ENCODE results near the gene SPAG4.

The SPAG4 gene

DNA sequence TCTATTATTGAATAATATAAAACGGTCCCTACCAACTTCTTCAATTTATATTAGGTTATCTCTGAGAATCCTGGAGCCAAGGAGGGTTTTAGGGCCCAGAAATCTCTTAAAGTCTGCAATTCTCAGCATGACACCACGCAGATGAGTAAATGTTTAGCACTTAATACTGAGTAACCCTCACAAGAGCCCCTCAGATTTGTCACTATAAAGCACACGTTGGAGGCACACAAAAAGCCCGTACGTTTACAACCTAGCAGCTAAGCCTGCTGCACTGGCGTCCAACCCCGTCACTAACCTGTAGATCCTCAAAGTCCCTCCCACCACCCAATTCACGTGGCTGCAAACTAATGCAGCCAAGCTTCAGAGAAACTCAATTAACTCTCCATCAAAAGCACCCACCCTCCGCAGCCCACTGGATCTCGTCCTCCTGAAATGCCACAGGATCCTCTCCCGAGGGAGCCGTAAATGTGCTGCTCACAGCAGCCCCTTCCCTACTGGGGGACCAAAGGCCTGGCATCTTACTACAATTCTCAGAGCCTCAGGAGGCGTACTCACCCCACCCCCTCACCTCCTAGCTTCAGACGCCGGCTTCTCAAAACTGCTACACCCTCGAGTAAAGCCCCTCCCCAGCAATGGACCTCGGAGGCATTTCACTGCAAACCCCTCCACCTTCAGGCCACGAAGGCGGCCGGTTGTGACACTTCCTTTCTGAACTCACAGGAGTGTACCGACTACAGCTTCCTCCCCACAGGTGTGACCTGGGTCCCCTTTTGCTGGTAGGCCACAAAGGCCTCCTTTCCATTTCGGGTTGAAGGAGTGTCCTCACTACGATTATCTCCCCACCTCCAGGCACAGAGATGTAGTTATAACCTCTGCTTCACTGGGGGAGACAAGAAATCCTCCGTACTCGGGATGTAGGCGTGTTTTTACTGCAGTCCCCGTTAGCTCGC, 48.2 kb downstream of the SPAG4 start:
- H3K4me1 ChIP-seq (ENCODE audit: insufficient read depth, low read length) = peaks cover 18% of the 10 kb centered on the region; the same call in 1 of the 2 replicates
- peak overlapping the region; percentile 89 for H3K9ac ChIP-seq (ENCODE audit: low read depth, low read length)
- H3K9me3 ChIP-seq (ENCODE audit: control insufficient read depth, insufficient read depth, low read length) = no peaks in the 10 kb centered on the region
- no peaks in the 10 kb centered on the region for H3K36me3 ChIP-seq (ENCODE audit: insufficient read depth, low read length)

DNA sequence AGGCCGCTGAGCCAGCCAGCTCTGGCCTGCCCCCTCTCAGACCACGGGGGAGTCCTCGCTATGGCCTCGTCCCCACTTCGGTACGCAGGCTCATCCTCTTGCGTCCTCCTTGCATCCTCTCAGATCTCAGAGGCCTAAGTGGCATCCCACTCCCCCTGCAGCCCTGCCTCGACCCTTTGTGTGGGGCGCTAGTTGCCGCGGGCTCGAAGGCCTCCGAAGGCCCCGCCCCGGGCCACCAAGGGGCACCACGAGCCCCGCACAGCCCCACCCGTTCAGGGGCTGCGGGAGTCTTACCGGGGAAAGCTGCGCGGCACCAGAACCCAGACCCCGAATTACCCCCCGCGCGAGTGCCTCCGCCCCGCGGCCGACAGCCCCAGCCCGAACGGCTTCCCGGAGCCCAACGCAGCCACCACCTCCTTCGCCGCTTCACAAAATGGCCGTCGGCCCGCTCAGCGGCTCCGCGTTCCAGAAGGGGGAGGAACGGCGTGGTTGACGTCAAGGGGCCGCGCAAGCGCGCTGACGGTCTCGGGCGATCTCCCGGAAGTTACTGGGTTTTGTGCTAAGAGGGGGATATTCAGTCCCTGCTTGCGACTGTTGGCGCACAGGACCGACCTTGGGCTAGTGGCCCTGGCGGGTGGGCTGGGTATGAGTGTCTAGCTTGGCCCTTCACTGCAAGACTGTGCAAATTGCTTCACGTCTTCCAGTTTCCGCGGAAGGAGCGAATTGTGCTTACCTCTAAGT, 49.0 kb downstream of the SPAG4 start, which contains the start of the genes CPNE1 and RBM12:
CPNE1 (minus strand) TSS at position 435 of the 741 bp plus-strand sequence. CDS start 31,977 bp downstream, outside the sequence.
RBM12 (minus strand) TSS at position 435 of the 741 bp plus-strand sequence. CDS start 9,578 bp downstream, outside the sequence.
- peaks cover 18% of the 10 kb centered on the region; the same call in 1 of the 2 replicates for H3K4me1 ChIP-seq (ENCODE audit: insufficient read depth, low read length)
- peak within 1 kb of the TSS; percentile 89 for H3K9ac ChIP-seq (ENCODE audit: low read depth, low read length)
- peaks cover 6% of the 10 kb centered on the region for H3K36me3 ChIP-seq (ENCODE audit: insufficient read depth, low read length)
- H3K9me3 ChIP-seq (ENCODE audit: control insufficient read depth, insufficient read depth, low read length) = no peaks in the 10 kb centered on the region

GRCh38 chr20:35665949-35666288, 50.3 kb downstream of the SPAG4 start:
- H3K36me3 ChIP-seq (ENCODE audit: insufficient read depth, low read length) = peaks cover 7% of the 10 kb centered on the region
- H3K4me1 ChIP-seq (ENCODE audit: insufficient read depth, low read length) = peaks cover 13% of the 10 kb centered on the region; the same call in 1 of the 2 replicates
- H3K9ac ChIP-seq (ENCODE audit: low read depth, low read length) = no peak overlapping the region
- H3K9me3 ChIP-seq (ENCODE audit: control insufficient read depth, insufficient read depth, low read length) = no peaks in the 10 kb centered on the region

DNA sequence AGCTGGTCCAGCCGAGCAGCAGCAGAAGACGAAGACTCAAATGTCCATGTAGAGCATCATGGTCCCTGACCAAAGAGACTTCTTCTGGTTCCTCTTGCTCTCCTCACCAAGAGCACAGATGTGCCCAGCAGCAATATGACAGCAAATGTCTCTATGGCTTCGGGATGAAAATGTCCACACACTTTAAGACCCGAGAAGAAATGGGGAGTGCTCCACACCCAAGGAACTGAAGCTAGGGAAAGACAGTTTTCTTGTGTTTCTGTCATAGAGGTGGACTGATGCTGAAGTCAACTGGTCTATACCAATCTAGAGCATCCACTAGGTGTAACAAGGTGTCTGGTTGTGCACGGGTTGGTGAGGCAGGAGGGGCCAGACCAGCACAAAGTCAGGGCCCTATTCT, 53.6 kb downstream of the SPAG4 start:
- Histone ChIP-seq H3K36me3 (ENCODE audit: insufficient read depth, low read length) (peaks cover 7% of the 10 kb centered on the region), H3K9ac (ENCODE audit: low read depth, low read length) (no peak overlapping the region), H3K9me3 (ENCODE audit: control insufficient read depth, insufficient read depth, low read length) (no peaks in the 10 kb centered on the region), H3K4me1 (ENCODE audit: insufficient read depth, low read length) (no peaks in the 10 kb centered on the region)

DNA sequence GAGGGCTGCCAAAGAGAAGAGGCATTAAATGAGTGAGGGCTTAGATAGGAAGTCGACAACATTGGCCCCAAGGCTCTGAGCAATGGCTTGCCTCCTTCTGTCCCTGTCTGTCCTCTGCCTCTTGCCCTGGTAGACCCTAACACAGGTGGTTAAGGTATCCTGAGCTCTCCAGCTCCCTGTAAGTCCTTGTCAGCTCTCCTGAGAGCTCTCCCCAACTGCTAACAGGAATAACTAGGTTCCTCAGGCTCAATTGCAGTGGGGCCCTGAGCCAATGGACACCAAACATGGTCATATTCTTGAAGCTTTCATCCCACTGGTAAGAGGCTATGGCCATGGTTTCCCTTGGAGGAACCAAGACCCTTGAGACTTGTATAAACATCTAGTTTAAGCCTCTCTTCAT, 54.1 kb downstream of the SPAG4 start:
- H3K36me3 ChIP-seq (ENCODE audit: insufficient read depth, low read length) = peaks cover 7% of the 10 kb centered on the region
- no peaks in the 10 kb centered on the region for H3K4me1 ChIP-seq (ENCODE audit: insufficient read depth, low read length)
- no peaks in the 10 kb centered on the region for H3K9me3 ChIP-seq (ENCODE audit: control insufficient read depth, insufficient read depth, low read length)
- no peak overlapping the region for H3K9ac ChIP-seq (ENCODE audit: low read depth, low read length)
